ENCODE results near the gene B9D1. TPM values are rescaled to one million over a fixed set of nuclear protein-coding genes. Genes with fewer than 3 reads are reported as not detected.
A peak's percentile ranks its signal among the peaks of the same experiment; 100 is the strongest.

B9D1 gene
- polyA plus RNA-seq, 3 donors: 1.0 TPM; not detected in 2

- peaks cover 18 to 44% (median 38%) of the 10 kb centered on the region in 3 donors for H3K27me3 Mint-ChIP-seq (ENCODE audit: low read depth in 3 of 3)
- WGBS (ENCODE audit: insufficient coverage): 25% methylated on average over 12 of the region's 16 CpGs
- intact Hi-C loops (cut with micrococcal nuclease): loop anchor here (1.0 to 10.0 kb wide), 5 partner anchors 17 to 405 kb away; partner anchors contain the start of genes ALDH3A2 (in 2 of the 2), MAPK7 (in 1 of the 2) and RNF112 (in 1 of the 2)
- no peaks in the 10 kb centered on the region for H3K36me3 Mint-ChIP-seq
- Histone ChIP-seq H3K4me3 (replicated peaks in 1 of 3; ENCODE audit: low read depth in 2 of 3, low read length in 3 of 3) (peak overlapping the region in 1 of 3 experiments; percentile 77), H3K9ac (ENCODE audit: insufficient read depth, low read length, poor library complexity, severe bottlenecking) (peak overlapping the region; percentile 23), H3K4me2 (replicated peaks; ENCODE audit: extremely low read depth, low read length, poor library complexity, severe bottlenecking) (peak overlapping the region; percentile 77), H3K4me1 (ENCODE audit: control insufficient read depth in 1 of 2, insufficient read depth in 2 of 2, low read length in 2 of 2) (peaks cover 10 to 13% of the 10 kb centered on the region in 2 donors), H3K36me3 (replicated peaks in 1 of 2; ENCODE audit: control insufficient read depth in 1 of 2, insufficient read depth in 2 of 2, low read length in 2 of 2) (no peaks in the 10 kb centered on the region), H2AFZ (ENCODE audit: insufficient read depth, low read depth, low read length, poor library complexity, severe bottlenecking) (peak overlapping the region; percentile 89), H4K20me1 (ENCODE audit: insufficient read depth, low read length) (no peaks in the 10 kb centered on the region), H3K27me3 (ENCODE audit: control insufficient read depth in 2 of 2, insufficient read depth in 2 of 2, low read length in 2 of 2) (peaks cover 0 to 29% of the 10 kb centered on the region in 2 donors), H3K79me2 (ENCODE audit: insufficient read depth, low read length) (no peaks in the 10 kb centered on the region), H3K27ac (ENCODE audit: low read depth in 1 of 2, low read length in 2 of 2) (no peak overlapping the region), H3K9me3 (replicated peaks in 1 of 2; ENCODE audit: control insufficient read depth in 1 of 2, insufficient read depth in 1 of 2, low read length in 2 of 2) (no peaks in the 10 kb centered on the region)
- DNase-seq: no peak
- TF ChIP-seq, protein P1, sequence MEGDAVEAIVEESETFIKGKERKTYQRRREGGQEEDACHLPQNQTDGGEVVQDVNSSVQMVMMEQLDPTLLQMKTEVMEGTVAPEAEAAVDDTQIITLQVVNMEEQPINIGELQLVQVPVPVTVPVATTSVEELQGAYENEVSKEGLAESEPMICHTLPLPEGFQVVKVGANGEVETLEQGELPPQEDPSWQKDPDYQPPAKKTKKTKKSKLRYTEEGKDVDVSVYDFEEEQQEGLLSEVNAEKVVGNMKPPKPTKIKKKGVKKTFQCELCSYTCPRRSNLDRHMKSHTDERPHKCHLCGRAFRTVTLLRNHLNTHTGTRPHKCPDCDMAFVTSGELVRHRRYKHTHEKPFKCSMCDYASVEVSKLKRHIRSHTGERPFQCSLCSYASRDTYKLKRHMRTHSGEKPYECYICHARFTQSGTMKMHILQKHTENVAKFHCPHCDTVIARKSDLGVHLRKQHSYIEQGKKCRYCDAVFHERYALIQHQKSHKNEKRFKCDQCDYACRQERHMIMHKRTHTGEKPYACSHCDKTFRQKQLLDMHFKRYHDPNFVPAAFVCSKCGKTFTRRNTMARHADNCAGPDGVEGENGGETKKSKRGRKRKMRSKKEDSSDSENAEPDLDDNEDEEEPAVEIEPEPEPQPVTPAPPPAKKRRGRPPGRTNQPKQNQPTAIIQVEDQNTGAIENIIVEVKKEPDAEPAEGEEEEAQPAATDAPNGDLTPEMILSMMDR (IDR thresholded peaks at IDR 0.05): no peak
- peaks cover 13% of the 10 kb centered on the region for H3K4me1 Mint-ChIP-seq
- H3K9me3 Mint-ChIP-seq: no peaks in the 10 kb centered on the region
- peak overlapping the region; percentile 52 to 78 for H3K4me3 Mint-ChIP-seq
- peak overlapping the region in 1 of 7 donors; percentile 60 for H3K27ac Mint-ChIP-seq
Measured at GRCh38 chr17:19361944-19362276, 613 bp downstream of the B9D1 start.

DNA sequence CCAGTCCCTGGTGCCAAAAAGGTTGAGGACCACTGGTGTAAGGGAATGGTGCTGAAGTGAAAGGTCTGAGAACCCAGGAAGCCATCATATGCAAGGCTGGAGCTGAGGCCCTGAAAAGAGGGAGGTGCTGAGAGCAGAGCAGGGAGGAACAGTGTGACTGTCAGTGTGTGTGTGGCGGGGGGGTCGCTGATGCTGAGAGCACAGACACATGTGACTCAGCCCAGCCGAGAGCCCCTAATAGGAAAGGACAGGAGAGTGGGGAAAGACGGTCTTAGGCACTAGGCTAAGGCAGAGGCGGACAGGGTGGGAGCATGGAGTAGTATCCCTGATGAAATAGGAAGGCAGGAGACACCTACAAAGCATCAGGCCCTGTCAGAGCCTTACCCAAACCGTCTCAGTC lies 1.2 kb downstream of the B9D1 start:
- Mint-ChIP-seq H3K36me3 (no peaks in the 10 kb centered on the region), H3K9me3 (no peaks in the 10 kb centered on the region), H3K27ac (peak overlapping the region in 1 of 7 donors; percentile 68), H3K4me3 (peak overlapping the region in 1 of 2 donors; percentile 60), H3K4me1 (peaks cover 13% of the 10 kb centered on the region), H3K27me3 (ENCODE audit: low read depth in 3 of 3) (peaks cover 22 to 44% (median 35%) of the 10 kb centered on the region in 3 donors)
- Histone ChIP-seq H3K4me1 (ENCODE audit: control insufficient read depth in 1 of 2, insufficient read depth in 2 of 2, low read length in 2 of 2) (peaks cover 10 to 13% of the 10 kb centered on the region in 2 donors), H3K9ac (ENCODE audit: insufficient read depth, low read length, poor library complexity, severe bottlenecking) (no peak overlapping the region), H3K4me2 (replicated peaks; ENCODE audit: extremely low read depth, low read length, poor library complexity, severe bottlenecking) (no peak overlapping the region), H3K4me3 (replicated peaks in 1 of 3; ENCODE audit: low read depth in 2 of 3, low read length in 3 of 3) (no peak overlapping the region), H3K79me2 (ENCODE audit: insufficient read depth, low read length) (no peaks in the 10 kb centered on the region), H4K20me1 (ENCODE audit: insufficient read depth, low read length) (no peaks in the 10 kb centered on the region), H2AFZ (ENCODE audit: insufficient read depth, low read depth, low read length, poor library complexity, severe bottlenecking) (no peak overlapping the region), H3K27me3 (ENCODE audit: control insufficient read depth in 2 of 2, insufficient read depth in 2 of 2, low read length in 2 of 2) (peaks cover 0 to 29% of the 10 kb centered on the region in 2 donors), H3K36me3 (replicated peaks in 1 of 2; ENCODE audit: control insufficient read depth in 1 of 2, insufficient read depth in 2 of 2, low read length in 2 of 2) (no peaks in the 10 kb centered on the region), H3K27ac (ENCODE audit: low read depth in 1 of 2, low read length in 2 of 2) (no peak overlapping the region), H3K9me3 (replicated peaks in 1 of 2; ENCODE audit: control insufficient read depth in 1 of 2, insufficient read depth in 1 of 2, low read length in 2 of 2) (no peaks in the 10 kb centered on the region)
- intact Hi-C loops (cut with micrococcal nuclease): loop anchor here (5.0 to 10.0 kb wide), 3 partner anchors 53 to 406 kb away; partner anchors contain the start of genes ALDH3A2 (in 2 of the 2) and RNF112 (in 1 of the 2)
- TF ChIP-seq, protein P1 (IDR thresholded peaks at IDR 0.05): no peak
- WGBS (ENCODE audit: insufficient coverage): 83% methylated on average over 3 of the region's 6 CpGs
- no peak for DNase-seq
